NCI-H1417 treated with DMSO at 0.1 percent for 48 hours (cell line): ENCODE results near the gene SERPINE1.
A peak's percentile ranks its signal among the peaks of the same experiment; 100 is the strongest.

Experiments used
- DNase-seq: peaks from one replicate; lab custom pipeline; 2025; lab: John Stamatoyannopoulos, UW

SERPINE1 gene

DNA sequence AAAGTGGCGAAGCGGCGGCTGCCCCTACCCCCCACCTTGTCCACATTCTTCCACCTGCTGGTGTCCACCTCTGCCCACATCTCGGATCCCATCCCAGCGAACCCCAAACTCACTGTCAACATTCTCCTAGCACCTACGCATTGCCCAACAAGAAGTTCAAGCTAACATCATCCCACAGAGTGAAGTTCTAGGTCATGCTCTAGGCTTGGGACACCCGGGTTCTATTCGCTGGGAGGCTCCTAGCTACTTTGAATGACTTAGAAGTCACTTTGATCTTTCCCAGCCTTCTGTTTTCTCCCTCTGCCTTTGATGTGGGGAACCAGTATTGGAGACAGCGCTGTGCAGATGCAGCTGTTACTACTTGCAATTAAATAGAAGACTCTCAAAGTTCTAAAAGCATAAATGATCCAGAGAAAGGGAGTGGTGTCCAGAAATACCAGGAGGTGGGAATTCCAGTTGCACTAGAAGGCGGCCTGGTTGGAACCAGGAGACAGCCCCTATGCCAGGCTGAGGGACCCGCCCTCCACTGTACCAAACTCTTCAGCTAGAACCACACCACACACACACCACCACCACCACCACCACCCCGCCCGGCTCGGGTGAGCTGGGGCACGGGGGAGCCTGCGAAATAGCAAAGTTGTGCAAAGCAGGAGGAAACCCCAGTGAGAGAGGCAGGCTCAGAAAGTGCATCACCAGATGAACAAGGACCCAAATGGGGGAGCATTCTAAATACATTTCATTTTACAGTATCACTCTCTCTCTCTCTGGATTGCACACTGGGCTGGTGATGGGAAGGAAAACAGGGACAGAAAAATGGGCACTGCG lies 43.9 kb downstream of the SERPINE1 start:
- no peak for DNase-seq

DNA sequence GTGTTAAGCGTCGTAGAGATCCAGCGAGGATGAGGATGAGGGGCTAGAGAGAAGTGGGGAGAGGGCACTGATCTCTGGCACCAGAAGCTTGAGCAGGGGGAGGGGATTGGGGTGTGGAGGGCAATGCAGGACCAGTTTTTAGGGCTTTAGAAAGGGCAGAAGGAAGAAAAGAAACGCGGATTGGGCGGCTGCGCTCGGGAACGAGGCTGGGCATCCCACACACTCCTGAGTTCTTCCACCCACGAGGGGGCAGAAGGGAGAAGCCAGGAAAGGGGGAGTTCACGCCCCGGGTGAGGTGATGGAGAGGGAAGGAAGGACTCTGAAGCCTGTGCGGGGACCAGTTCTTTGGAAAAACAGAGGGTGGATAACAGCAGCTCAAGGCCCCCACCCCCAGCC lies 44.5 kb downstream of the SERPINE1 start:
- no peak for DNase-seq

- DNase-seq: peak; percentile 21
These were observed 45.3 kb downstream of the SERPINE1 start for GRCh38 chr7:101172005-101172853.

- DNase-seq: peak; percentile 71
These were observed 46.2 kb downstream of the SERPINE1 start for GRCh38 chr7:101172854-101173751.

GRCh38 chr7:101173752-101174244 lies 46.9 kb downstream of the SERPINE1 start:
- no peak for DNase-seq

- DNase-seq: no peak
These were observed 47.5 kb downstream of the SERPINE1 start for GRCh38 chr7:101174322-101174854.

- DNase-seq: no peak
These were observed 48.8 kb downstream of the SERPINE1 start for GRCh38 chr7:101175664-101176063.

- DNase-seq: no peak
These were observed 50.7 kb downstream of the SERPINE1 start for GRCh38 chr7:101177644-101178043.

DNA sequence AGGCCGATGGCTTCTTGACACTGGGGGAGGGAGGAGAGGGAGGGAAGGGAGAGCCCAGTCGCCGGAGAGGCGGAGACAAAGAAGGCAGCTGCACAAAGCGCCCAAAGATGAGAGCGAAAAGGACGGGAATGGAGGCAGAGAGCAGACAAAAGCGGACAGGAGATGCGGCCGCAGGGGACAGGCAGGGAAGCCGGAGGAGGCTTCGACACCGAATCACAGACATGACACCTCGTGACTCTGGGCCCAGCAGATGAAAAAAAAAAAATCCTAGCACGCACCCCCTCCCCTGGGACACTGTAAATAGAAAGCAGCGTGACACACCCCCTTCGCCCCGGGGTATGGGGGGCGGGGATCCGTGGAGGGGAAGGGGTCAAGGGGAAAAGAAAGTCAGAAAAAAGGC lies 52.2 kb downstream of the SERPINE1 start:
- no peak for DNase-seq

DNA sequence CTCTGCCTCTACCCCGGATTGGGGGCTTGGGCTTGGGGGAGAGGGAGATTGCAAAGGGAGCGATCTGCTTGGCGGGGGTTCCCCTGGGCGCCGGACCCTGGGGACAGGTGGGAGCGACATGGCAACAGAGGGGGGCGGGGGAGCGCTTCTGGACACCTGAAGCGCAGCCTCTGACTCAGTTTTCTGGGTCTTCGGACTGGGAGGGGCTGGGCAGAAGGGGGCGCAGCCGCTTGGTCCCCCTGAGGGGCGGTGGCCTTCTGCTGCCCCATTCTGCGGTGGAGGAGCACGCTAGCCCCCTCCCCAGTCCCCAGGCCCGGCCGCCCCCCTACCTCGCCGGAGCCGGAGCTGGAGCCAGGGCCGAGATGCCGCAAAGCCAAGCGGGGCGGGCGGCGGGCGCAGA lies 52.8 kb downstream of the SERPINE1 start:
- no peak for DNase-seq

- DNase-seq: no peak
These were observed 53.3 kb downstream of the SERPINE1 start, which contains the start of gene NAT16 for GRCh38 chr7:101180130-101180755. Gene NAT16, minus strand, starts transcription at chr7:101180293. Its CDS starts 5,486 bp downstream, at chr7:101174807.

GRCh38 chr7:101185258-101185839 lies 58.4 kb downstream of the SERPINE1 start:
- DNase-seq: no peak

- no peak for DNase-seq
These were observed 59.3 kb downstream of the SERPINE1 start for GRCh38 chr7:101186194-101186593.

DNA sequence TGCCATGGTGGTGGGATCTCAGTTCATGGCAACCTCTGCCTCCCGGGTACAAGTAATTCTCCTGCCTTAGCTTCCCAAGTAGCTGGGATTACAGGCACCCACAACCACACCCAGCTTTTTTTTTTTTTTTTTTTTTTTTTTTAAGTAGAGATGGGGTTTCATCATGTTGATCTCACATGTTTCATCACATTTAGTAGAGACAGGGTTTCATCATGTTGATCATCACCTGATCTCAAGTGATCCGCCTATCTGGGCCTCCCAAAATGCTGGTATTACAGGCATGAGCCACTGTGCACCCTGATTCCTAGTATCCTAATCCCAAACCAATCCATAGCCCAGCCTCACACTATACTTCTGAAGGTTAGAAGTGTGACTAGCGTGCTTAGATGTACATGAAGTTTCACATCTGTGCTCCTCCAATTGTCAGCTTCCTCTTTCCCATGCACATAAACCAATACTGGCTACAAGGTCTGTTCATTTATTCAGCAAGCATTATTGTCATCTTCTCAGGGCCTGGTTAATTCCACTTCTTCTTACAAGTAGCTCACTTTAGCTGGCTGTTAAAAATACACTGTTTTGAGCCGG lies 60.0 kb downstream of the SERPINE1 start:
- DNase-seq: no peak
